ENCODE measurements around the gene KTN1. TPM values are rescaled to one million over a fixed set of nuclear protein-coding genes. Genes with fewer than 3 reads are reported as not detected.

The KTN1 gene
- total RNA-seq, 2 experiments from 2014 or later: 126 to 134 TPM

GRCh38 chr14:55599250-55599879 lies 19.4 kb downstream of the KTN1 start:
- Mint-ChIP-seq H3K9me3 (peaks cover 2% of the 10 kb centered on the region), H3K27ac (no peak overlapping the region), H3K36me3 (peaks cover 13% of the 10 kb centered on the region), H3K4me1 (ENCODE audit: low read depth) (peaks cover 24% of the 10 kb centered on the region), H3K4me3 (no peak overlapping the region), H3K27me3 (no peaks in the 10 kb centered on the region)
- ChIA-PET POLR2A (no interaction called here), CTCF (no interaction called here)
- intact Hi-C loops (cut with micrococcal nuclease): no loop called here
- DNase-seq: no peak

- intact Hi-C loops (cut with micrococcal nuclease): no loop called here
- CTCF ChIA-PET: interaction anchor here (0.9 kb wide), 1 partner anchor 355 kb away, joined by 4 read pairs; no protein-coding TSS in a partner anchor
- H3K27ac Mint-ChIP-seq: no peak overlapping the region
- H3K9me3 Mint-ChIP-seq: peaks cover 2% of the 10 kb centered on the region
- no peak overlapping the region for H3K4me3 Mint-ChIP-seq
- H3K27me3 Mint-ChIP-seq: no peaks in the 10 kb centered on the region
- DNase-seq: no peak
- POLR2A ChIA-PET: interaction anchor here (0.6 kb wide), 1 partner anchor 15 kb away, joined by 3 read pairs; no protein-coding TSS in a partner anchor
- H3K36me3 Mint-ChIP-seq: peaks cover 11% of the 10 kb centered on the region
- peaks cover 23% of the 10 kb centered on the region for H3K4me1 Mint-ChIP-seq (ENCODE audit: low read depth)
Measured at GRCh38 chr14:55600784-55601561, 21.0 kb downstream of the KTN1 start.

- H3K27ac Mint-ChIP-seq: no peak overlapping the region
- CTCF ChIA-PET: no interaction called here
- no peak overlapping the region for H3K4me3 Mint-ChIP-seq
- no peaks in the 10 kb centered on the region for H3K9me3 Mint-ChIP-seq
- intact Hi-C loops (cut with micrococcal nuclease): no loop called here
- H3K27me3 Mint-ChIP-seq: no peaks in the 10 kb centered on the region
- no peak for DNase-seq
- POLR2A ChIA-PET: no interaction called here
- peaks cover 4% of the 10 kb centered on the region for H3K36me3 Mint-ChIP-seq
- peaks cover 28% of the 10 kb centered on the region for H3K4me1 Mint-ChIP-seq (ENCODE audit: low read depth)
Measured at GRCh38 chr14:55603401-55603953, 23.5 kb downstream of the KTN1 start.

- H3K36me3 Mint-ChIP-seq: peaks cover 4% of the 10 kb centered on the region
- DNase-seq: no peak
- no peak overlapping the region for H3K27ac Mint-ChIP-seq
- ChIA-PET CTCF (interaction anchor here (1.7 kb wide), 1 partner anchor 158 kb away, joined by 5 read pairs; no protein-coding TSS in a partner anchor), POLR2A (interaction anchor here (1.2 kb wide), 1 partner anchor 18 kb away, joined by 3 read pairs; no protein-coding TSS in a partner anchor)
- H3K4me3 Mint-ChIP-seq: no peak overlapping the region
- intact Hi-C loops (cut with micrococcal nuclease): no loop called here
- peaks cover 30% of the 10 kb centered on the region for H3K4me1 Mint-ChIP-seq (ENCODE audit: low read depth)
- H3K9me3 Mint-ChIP-seq: no peaks in the 10 kb centered on the region
- H3K27me3 Mint-ChIP-seq: no peaks in the 10 kb centered on the region
Measured at GRCh38 chr14:55604488-55604887, 24.5 kb downstream of the KTN1 start.

- no peak for DNase-seq
- no peaks in the 10 kb centered on the region for H3K27me3 Mint-ChIP-seq
- intact Hi-C loops (cut with micrococcal nuclease): no loop called here
- CTCF ChIA-PET: interaction anchor here (1.7 kb wide), 1 partner anchor 159 kb away, joined by 5 read pairs; no protein-coding TSS in a partner anchor
- H3K36me3 Mint-ChIP-seq: peaks cover 4% of the 10 kb centered on the region
- H3K4me1 Mint-ChIP-seq (ENCODE audit: low read depth): peaks cover 30% of the 10 kb centered on the region
- H3K4me3 Mint-ChIP-seq: no peak overlapping the region
- POLR2A ChIA-PET: interaction anchor here (1.2 kb wide), 1 partner anchor 18 kb away, joined by 3 read pairs; no protein-coding TSS in a partner anchor
- H3K27ac Mint-ChIP-seq: no peak overlapping the region
- H3K9me3 Mint-ChIP-seq: no peaks in the 10 kb centered on the region
Measured at GRCh38 chr14:55604900-55605418, 25.0 kb downstream of the KTN1 start.

GRCh38 chr14:55605793-55606192 lies 25.8 kb downstream of the KTN1 start:
- no peaks in the 10 kb centered on the region for H3K27me3 Mint-ChIP-seq
- DNase-seq: no peak
- H3K36me3 Mint-ChIP-seq: peaks cover 4% of the 10 kb centered on the region
- ChIA-PET POLR2A (no interaction called here), CTCF (interaction anchor here (0.6 to 1.7 kb wide), 2 partner anchors 159 to 337 kb away, joined by 4 to 5 read pairs; no protein-coding TSS in a partner anchor)
- no peak overlapping the region for H3K4me3 Mint-ChIP-seq
- no peaks in the 10 kb centered on the region for H3K9me3 Mint-ChIP-seq
- intact Hi-C loops (cut with micrococcal nuclease): no loop called here
- H3K4me1 Mint-ChIP-seq (ENCODE audit: low read depth): peaks cover 25% of the 10 kb centered on the region
- no peak overlapping the region for H3K27ac Mint-ChIP-seq

- peaks cover 23% of the 10 kb centered on the region for H3K4me1 Mint-ChIP-seq (ENCODE audit: low read depth)
- DNase-seq: no peak
- intact Hi-C loops (cut with micrococcal nuclease): no loop called here
- POLR2A ChIA-PET: no interaction called here
- no peak overlapping the region for H3K27ac Mint-ChIP-seq
- H3K4me3 Mint-ChIP-seq: no peak overlapping the region
- CTCF ChIA-PET: no interaction called here
- H3K9me3 Mint-ChIP-seq: no peaks in the 10 kb centered on the region
- H3K27me3 Mint-ChIP-seq: no peaks in the 10 kb centered on the region
- peaks cover 7% of the 10 kb centered on the region for H3K36me3 Mint-ChIP-seq
Measured at GRCh38 chr14:55607386-55607785, 27.4 kb downstream of the KTN1 start.

GRCh38 chr14:55609681-55610080 lies 29.7 kb downstream of the KTN1 start:
- ChIA-PET POLR2A (no interaction called here), CTCF (no interaction called here)
- no peak for DNase-seq
- Mint-ChIP-seq H3K9me3 (no peaks in the 10 kb centered on the region), H3K36me3 (peaks cover 8% of the 10 kb centered on the region), H3K4me1 (ENCODE audit: low read depth) (peaks cover 23% of the 10 kb centered on the region), H3K27ac (no peak overlapping the region), H3K27me3 (no peaks in the 10 kb centered on the region), H3K4me3 (no peak overlapping the region)
- intact Hi-C loops (cut with micrococcal nuclease): no loop called here

- DNase-seq: no peak
- Mint-ChIP-seq H3K4me3 (no peak overlapping the region), H3K9me3 (no peaks in the 10 kb centered on the region), H3K27me3 (no peaks in the 10 kb centered on the region), H3K27ac (no peak overlapping the region), H3K36me3 (peaks cover 13% of the 10 kb centered on the region), H3K4me1 (ENCODE audit: low read depth) (peaks cover 18% of the 10 kb centered on the region)
- CTCF ChIA-PET: no interaction called here
- POLR2A ChIA-PET: no interaction called here
- intact Hi-C loops (cut with micrococcal nuclease): no loop called here
Measured at GRCh38 chr14:55610713-55611370, 30.8 kb downstream of the KTN1 start.

GRCh38 chr14:55611859-55612258 lies 31.9 kb downstream of the KTN1 start:
- intact Hi-C loops (cut with micrococcal nuclease): no loop called here
- CTCF ChIA-PET: no interaction called here

GRCh38 chr14:55614304-55614703 lies 34.3 kb downstream of the KTN1 start:
- H3K27ac Mint-ChIP-seq: no peak overlapping the region
- DNase-seq: no peak
- H3K27me3 Mint-ChIP-seq: no peaks in the 10 kb centered on the region
- no peak overlapping the region for H3K4me3 Mint-ChIP-seq
- intact Hi-C loops (cut with micrococcal nuclease): no loop called here
- no peaks in the 10 kb centered on the region for H3K9me3 Mint-ChIP-seq
- peaks cover 39% of the 10 kb centered on the region for H3K36me3 Mint-ChIP-seq
- peaks cover 6% of the 10 kb centered on the region for H3K4me1 Mint-ChIP-seq (ENCODE audit: low read depth)
- ChIA-PET POLR2A (no interaction called here), CTCF (interaction anchor here (1.1 to 1.3 kb wide), 2 partner anchors 168 to 177 kb away, joined by 4 read pairs; no protein-coding TSS in a partner anchor)

More at GRCh38 chr14:55611859-55612258, 31.9 kb downstream of the KTN1 start:
- DNase-seq: no peak
- POLR2A ChIA-PET: no interaction called here
- H3K9me3 Mint-ChIP-seq: no peaks in the 10 kb centered on the region
- H3K27ac Mint-ChIP-seq: no peak overlapping the region
- no peak overlapping the region for H3K4me3 Mint-ChIP-seq
- H3K27me3 Mint-ChIP-seq: no peaks in the 10 kb centered on the region
- peaks cover 22% of the 10 kb centered on the region for H3K36me3 Mint-ChIP-seq
- peaks cover 15% of the 10 kb centered on the region for H3K4me1 Mint-ChIP-seq (ENCODE audit: low read depth)

- intact Hi-C loops (cut with micrococcal nuclease): no loop called here
- Mint-ChIP-seq H3K9me3 (peaks cover 8% of the 10 kb centered on the region), H3K4me3 (no peak overlapping the region), H3K27me3 (no peaks in the 10 kb centered on the region), H3K36me3 (peaks cover 63% of the 10 kb centered on the region), H3K4me1 (ENCODE audit: low read depth) (no peaks in the 10 kb centered on the region), H3K27ac (no peak overlapping the region)
- no peak for DNase-seq
- ChIA-PET POLR2A (no interaction called here), CTCF (no interaction called here)
Measured at GRCh38 chr14:55620277-55620676, 40.3 kb downstream of the KTN1 start.

Data from activated CD4-positive, alpha-beta memory T cell treated with anti-CD3 and anti-CD28 coated beads for 36 hours (primary cell).